CD14-positive monocyte (primary cell): ENCODE measurements around the gene CNBP. TPM values are rescaled to one million over a fixed set of nuclear protein-coding genes. Genes with fewer than 3 reads are reported as not detected.

Source experiments
- DNase-seq, 3 donors: peaks; one replicate each; pipeline ENCODE4 v3.0.0-alpha.2; 2011 to 2022
- H2AFZ ChIP-seq: 2 replicates; pipeline ENCODE4 v1.6.0; 2012; ENCODE audit warnings: mild to moderate bottlenecking, low read depth, low read length, inconsistent platforms; ENCODE audit not compliant: insufficient read depth, poor library complexity, severe bottlenecking
- H3K27ac ChIP-seq, 2 donors: 1 replicate in 1 of 2; 2 replicates in 1 of 2; pipeline ENCODE4 v1.5.1; 2012 to 2013; ENCODE audit warnings: low read length in 2 of 2, control low read depth in 1 of 2, inconsistent platforms in 1 of 2, low read depth in 1 of 2, mild to moderate bottlenecking in 1 of 2
- H3K27me3 ChIP-seq, 2 donors: one replicate each; pipeline versions ENCODE4 v1.6.0 to v1.6.1; 2011 to 2013; ENCODE audit warnings: low read length in 2 of 2; ENCODE audit not compliant: control insufficient read depth in 2 of 2, insufficient read depth in 2 of 2
- H3K36me3 ChIP-seq, 2 donors: replicated peaks in 1 of 2; 1 replicate in 1 of 2; 2 replicates in 1 of 2; pipeline versions ENCODE4 v1.5.1 to v1.6.1; 2012 to 2013; ENCODE audit warnings: low read length in 2 of 2, control low read depth in 1 of 2, inconsistent platforms in 1 of 2, mild to moderate bottlenecking in 1 of 2; ENCODE audit not compliant: insufficient read depth in 2 of 2, control insufficient read depth in 1 of 2
- H3K4me1 ChIP-seq, 2 donors: 1 replicate in 1 of 2; 2 replicates in 1 of 2; pipeline versions ENCODE4 v1.5.1 to v1.6.1; 2012 to 2013; ENCODE audit warnings: low read length in 2 of 2, control low read depth in 1 of 2, inconsistent platforms in 1 of 2, mild to moderate bottlenecking in 1 of 2, moderate library complexity in 1 of 2; ENCODE audit not compliant: insufficient read depth in 2 of 2, control insufficient read depth in 1 of 2
- H3K4me2 ChIP-seq: replicated peaks from 2 replicates; pipeline ENCODE3; 2012; ENCODE audit warnings: low read length, moderate library complexity, mild to moderate bottlenecking; ENCODE audit not compliant: poor library complexity, severe bottlenecking; ENCODE audit errors: extremely low read depth
- H3K4me3 ChIP-seq, 3 experiments: fragments of 200-600 bp in 1 of 3; sonication (generic) in 1 of 3; replicated peaks in 1 of 3; 1 replicate in 2 of 3; 2 replicates in 1 of 3; pipeline ENCODE4 v1.5.1; 2011 to 2013; ENCODE audit warnings: low read length in 3 of 3, mild to moderate bottlenecking in 3 of 3, control low read depth in 2 of 3, low read depth in 2 of 3, inconsistent platforms in 1 of 3, moderate library complexity in 1 of 3
- H3K79me2 ChIP-seq: 2 replicates; pipeline ENCODE4 v1.6.0; 2012; ENCODE audit warnings: mild to moderate bottlenecking, control low read depth, inconsistent platforms, low read length, moderate library complexity; ENCODE audit not compliant: insufficient read depth
- H3K9ac ChIP-seq: 2 replicates; pipeline ENCODE4 v1.6.0; 2017; ENCODE audit warnings: low read length, mild to moderate bottlenecking; ENCODE audit not compliant: insufficient read depth, poor library complexity, severe bottlenecking
- H3K9me3 ChIP-seq, 2 donors: replicated peaks in 1 of 2; 1 replicate in 1 of 2; 2 replicates in 1 of 2; pipeline versions ENCODE4 v1.5.1 to v1.6.1; 2012 to 2013; ENCODE audit warnings: low read length in 2 of 2, control low read depth in 1 of 2; ENCODE audit not compliant: control insufficient read depth in 1 of 2, insufficient read depth in 1 of 2
- H4K20me1 ChIP-seq: 2 replicates; pipeline ENCODE4 v1.6.0; 2012; ENCODE audit warnings: mild to moderate bottlenecking, low read length, control low read depth, moderate library complexity; ENCODE audit not compliant: insufficient read depth
- H3K27ac Mint-ChIP-seq, 7 donors: one replicate each; pipeline ENCODE4 v1.8.0; 2020; ENCODE audit warnings: mild to moderate bottlenecking in 7 of 7, mixed read lengths in 7 of 7, moderate library complexity in 6 of 7, inconsistent platforms in 2 of 7
- H3K27me3 Mint-ChIP-seq, 3 donors: one replicate each; pipeline ENCODE4 v1.8.0; 2021 to 2022; ENCODE audit warnings: low read depth in 3 of 3, mild to moderate bottlenecking in 3 of 3, mixed read lengths in 3 of 3, moderate library complexity in 3 of 3, inconsistent platforms in 1 of 3
- H3K36me3 Mint-ChIP-seq, 2 donors: one replicate each; pipeline ENCODE4 v1.8.0; 2020; ENCODE audit warnings: mixed read lengths in 2 of 2, inconsistent platforms in 1 of 2, mild to moderate bottlenecking in 1 of 2
- H3K4me1 Mint-ChIP-seq: one replicate; pipeline ENCODE4 v1.8.0; 2020; ENCODE audit warnings: mild to moderate bottlenecking, mixed read lengths
- H3K4me3 Mint-ChIP-seq, 2 donors: one replicate each; pipeline ENCODE4 v1.8.0; 2020; ENCODE audit warnings: mild to moderate bottlenecking in 2 of 2, mixed read lengths in 2 of 2, moderate library complexity in 1 of 2
- H3K9me3 Mint-ChIP-seq, 7 donors: one replicate each; pipeline ENCODE4 v1.8.0; 2020 to 2022; ENCODE audit warnings: mixed read lengths in 7 of 7, mild to moderate bottlenecking in 6 of 7, moderate library complexity in 6 of 7, inconsistent platforms in 2 of 7
- CTCF ChIP-seq: fragments of 200-600 bp; IDR thresholded peaks from one replicate; pipeline ENCODE4 v1.8.0; 2022; ENCODE audit warnings: antibody characterized with exemption, mild to moderate bottlenecking
- WGBS: methylation state at CpG from one replicate; pipeline ENCODE4 v1.1.5; 2013; ENCODE audit warnings: missing lambda C conversion rate; ENCODE audit not compliant: insufficient coverage; 5-methylcytosine and 5-hydroxymethylcytosine counted together
- intact Hi-C, 2 donors: fragments of 100-400 bp; cut with micrococcal nuclease; formaldehyde crosslinking; loops; one replicate each; pipeline versions ENCODE4 v1.15.0 to v1.15.1; 2023
- polyA plus RNA-seq, 3 donors: library from polyadenylated mRNA; depleted of rRNA in 1 of 3; unstranded in 2 of 3; stranded (reverse) in 1 of 3; fragments of 300-500 nt in 2 of 3; fragments of >200 nt in 1 of 3; fragmentation: Illumina TruSeq in 2 of 3; gene quantifications; 1 replicate in 2 of 3; 2 replicates in 1 of 3; pipeline ENCODE4 v1.2.3, GENCODE V29; 2012 to 2021

The CNBP gene
- polyA plus RNA-seq, 3 donors, result 354 to 946 (median 845) TPM

GRCh38 chr3:129121016-129121791 lies 62.5 kb downstream of the CNBP start:
- peaks cover 36 to 46% of the 10 kb centered on the region in 2 donors for H3K4me1 ChIP-seq
- DNase-seq, result peak; percentile 26 to 42 (median 34)
- H3K4me3 Mint-ChIP-seq, result peak overlapping the region; percentile 87 to 90

More at GRCh38 chr3:129121016-129121791, 62.5 kb downstream of the CNBP start:
- H3K9me3 Mint-ChIP-seq, result peaks cover 0 to 4% (median 0%) of the 10 kb centered on the region in 7 donors
- H3K9me3 ChIP-seq, result no peaks in the 10 kb centered on the region
- peaks cover 34 to 45% of the 10 kb centered on the region in 2 donors for H3K36me3 Mint-ChIP-seq
- TF ChIP-seq CTCF, result no peak
- H3K4me3 ChIP-seq, result peak overlapping the region; percentile 83 to 96 (median 94)
- H3K79me2 ChIP-seq, result peaks cover 42% of the 10 kb centered on the region
- intact Hi-C loops, result no loop called here
- H3K4me1 Mint-ChIP-seq, result peaks cover 53% of the 10 kb centered on the region
- H3K4me2 ChIP-seq, result peak overlapping the region; percentile 92
- WGBS, result 0% methylated on average over 70 of the region's 80 CpGs
- peak overlapping the region; percentile 93 for H3K9ac ChIP-seq
- H2AFZ ChIP-seq, result peak overlapping the region; percentile 41
- H3K36me3 ChIP-seq, result peaks cover 15 to 36% of the 10 kb centered on the region in 2 donors
- peak overlapping the region; percentile 92 to 95 for H3K27ac ChIP-seq
- peaks cover 62% of the 10 kb centered on the region for H4K20me1 ChIP-seq
- H3K27ac Mint-ChIP-seq, result peak overlapping the region; percentile 84 to 96 (median 92)
- H3K27me3 Mint-ChIP-seq, result peaks cover 6 to 12% (median 8%) of the 10 kb centered on the region in 3 donors
- H3K27me3 ChIP-seq, result no peaks in the 10 kb centered on the region
